MCF 10A (cell line): ENCODE measurements around the gene LRRC8A. TPM values are rescaled to one million over a fixed set of nuclear protein-coding genes. Genes with fewer than 3 reads are reported as not detected.
A peak's percentile ranks its signal among the peaks of the same experiment; 100 is the strongest.

Experiments used
- BruUV-seq: library from RNA; stranded (reverse); fragments of 400-500 nt; replicated peaks from 2 replicates; lab custom pipeline; 2021; lab: Mats Ljungman, UMichigan
- CTCF ChIA-PET: fragments of 300-600 bp; sonication (Branson Sonifier 250); formaldehyde crosslinking; extraction: SDS; loops from one replicate; lab custom pipeline; 2021; ENCODE audit warnings: antibody characterized with exemption, inconsistent platforms; lab: Yijun Ruan, JAX
- POLR2A ChIA-PET: fragments of 300-600, 350-650 bp; sonication (Branson Sonifier 250); formaldehyde crosslinking; extraction: SDS; loops from one replicate; lab custom pipeline; 2020; ENCODE audit warnings: antibody characterized with exemption, inconsistent platforms; lab: Yijun Ruan, JAX
- DNase-seq: peaks from one replicate; pipeline ENCODE4 v3.0.0-alpha.2; 2018; ENCODE audit not compliant: unreplicated experiment
- H3K27ac Mint-ChIP-seq: one replicate; pipeline ENCODE4 v1.8.0; 2022; ENCODE audit warnings: mild to moderate bottlenecking, low read depth, mixed read lengths; ENCODE audit not compliant: unreplicated experiment
- H3K27me3 Mint-ChIP-seq: one replicate; pipeline ENCODE4 v1.8.0; 2022; ENCODE audit warnings: mixed read lengths; ENCODE audit not compliant: insufficient read depth, unreplicated experiment
- H3K36me3 Mint-ChIP-seq: one replicate; pipeline ENCODE4 v1.8.0; 2022; ENCODE audit warnings: mild to moderate bottlenecking, moderate library complexity, mixed read lengths; ENCODE audit not compliant: insufficient read depth, unreplicated experiment
- H3K4me1 Mint-ChIP-seq: one replicate; pipeline ENCODE4 v1.8.0; 2022; ENCODE audit warnings: mixed read lengths; ENCODE audit not compliant: insufficient read depth, unreplicated experiment
- H3K4me3 Mint-ChIP-seq: one replicate; pipeline ENCODE4 v1.8.0; 2022; ENCODE audit warnings: mild to moderate bottlenecking, moderate library complexity, mixed read lengths; ENCODE audit not compliant: unreplicated experiment
- H3K9me3 Mint-ChIP-seq: one replicate; pipeline ENCODE4 v1.8.0; 2022; ENCODE audit warnings: mixed read lengths; ENCODE audit not compliant: unreplicated experiment
- CTCF ChIP-seq: fragments of 200-600 bp; IDR thresholded peaks from one replicate; pipeline ENCODE4 v1.8.0; 2022; ENCODE audit warnings: antibody characterized with exemption, mild to moderate bottlenecking; ENCODE audit not compliant: unreplicated experiment
- intact Hi-C: fragments of 100-400 bp; cut with micrococcal nuclease; formaldehyde crosslinking; loops from 2 replicates; pipeline ENCODE4 v1.14.1; 2022
- total RNA-seq: library from RNA; stranded (reverse); gene quantifications from 2 replicates; pipeline ENCODE4 v1.2.3, GENCODE V29; 2022

The LRRC8A gene
- total RNA-seq, 1 experiment from 2014 or later: 30.9 TPM

- no peak for DNase-seq
- no peak overlapping the region for H3K27ac Mint-ChIP-seq
- intact Hi-C loops: no loop called here
- BruUV-seq: no TSS peak
- H3K4me3 Mint-ChIP-seq: no peak overlapping the region
- H3K36me3 Mint-ChIP-seq: peaks cover 46% of the 10 kb centered on the region
- H3K27me3 Mint-ChIP-seq: no peaks in the 10 kb centered on the region
- POLR2A ChIA-PET: interaction anchor here (0.7 kb wide), 1 partner anchor 581 kb away, joined by 3 read pairs; no protein-coding TSS in a partner anchor
- H3K4me1 Mint-ChIP-seq: peaks cover 38% of the 10 kb centered on the region
- no peak for TF ChIP-seq CTCF
- H3K9me3 Mint-ChIP-seq: no peaks in the 10 kb centered on the region
- CTCF ChIA-PET: interaction anchor here (1.3 kb wide), 1 partner anchor 41 kb away, joined by 4 read pairs; no protein-coding TSS in a partner anchor
Observed at GRCh38 chr9:128887049-128887448, 5.1 kb downstream of the LRRC8A start.

GRCh38 chr9:128887914-128888350, 6.0 kb downstream of the LRRC8A start:
- no peak for DNase-seq
- POLR2A ChIA-PET: interaction anchor here (0.6 kb wide), 1 partner anchor 1123 kb away, joined by 3 read pairs; no protein-coding TSS in a partner anchor
- H3K27me3 Mint-ChIP-seq: no peaks in the 10 kb centered on the region
- peak overlapping the region; percentile 19 for H3K27ac Mint-ChIP-seq
- BruUV-seq: no TSS peak
- H3K9me3 Mint-ChIP-seq: no peaks in the 10 kb centered on the region
- H3K36me3 Mint-ChIP-seq: peaks cover 46% of the 10 kb centered on the region
- CTCF ChIA-PET: interaction anchor here (1.1 to 3.1 kb wide), 2 partner anchors 40 to 61 kb away, joined by 3 to 14 read pairs; no protein-coding TSS in a partner anchor
- no peak overlapping the region for H3K4me3 Mint-ChIP-seq
- no peak for TF ChIP-seq CTCF
- H3K4me1 Mint-ChIP-seq: peaks cover 38% of the 10 kb centered on the region
- intact Hi-C loops: no loop called here

- DNase-seq: peak; percentile 64
- Mint-ChIP-seq H3K27me3 (no peaks in the 10 kb centered on the region), H3K36me3 (peaks cover 44% of the 10 kb centered on the region), H3K4me3 (no peak overlapping the region), H3K9me3 (no peaks in the 10 kb centered on the region), H3K27ac (peak overlapping the region; percentile 93), H3K4me1 (peaks cover 21% of the 10 kb centered on the region)
- CTCF ChIA-PET: interaction anchor here (0.5 to 1.8 kb wide), 12 partner anchors 10 to 847 kb away, joined by 3 to 7 read pairs (median 4); partner anchors contain the start of gene KYAT1
- POLR2A ChIA-PET: interaction anchor here (0.6 to 4.4 kb wide), 13 partner anchors 10 to 1087 kb away, joined by 3 to 48 read pairs (median 4); partner anchors contain the start of genes KYAT1, LRRC8A and SPOUT1
- no peak for TF ChIP-seq CTCF
- no TSS peak for BruUV-seq
- intact Hi-C loops: loop anchor here (5.0 kb wide), 1 partner anchor 36 kb away; no protein-coding TSS in a partner anchor
Observed at GRCh38 chr9:128891321-128892220, 9.6 kb downstream of the LRRC8A start.
